ENCODE data around the gene CPT2. TPM values are rescaled to one million over a fixed set of nuclear protein-coding genes. Genes with fewer than 3 reads are reported as not detected.

Gene CPT2
- total RNA-seq, 1 donor from 2014 or later: 19.0 TPM

DNA sequence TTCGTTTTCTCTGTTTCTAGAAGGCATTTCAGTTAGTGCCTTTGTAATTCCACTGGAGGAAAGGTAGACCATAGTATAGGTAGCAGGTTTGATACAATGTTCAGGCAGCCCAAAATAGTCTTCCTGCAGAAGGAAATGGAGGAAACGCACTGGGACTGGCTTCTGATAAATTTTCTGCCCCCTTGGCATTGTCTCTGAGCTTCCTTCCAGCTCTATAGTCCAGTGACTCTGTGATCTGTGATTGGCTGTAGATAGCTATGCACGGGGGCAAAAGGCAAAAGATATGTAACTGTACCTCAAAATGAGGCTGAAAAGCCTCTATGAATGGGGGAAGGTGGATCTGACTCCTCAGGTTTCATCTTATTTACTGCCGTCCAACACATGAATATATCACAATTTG, 47.5 kb downstream of the CPT2 start:
- Histone ChIP-seq H3K4me1 (peaks cover under 1% of the 10 kb centered on the region), H3K27me3 (peaks cover 3% of the 10 kb centered on the region), H3K9me3 (ENCODE audit: low read depth) (no peaks in the 10 kb centered on the region), H3K79me2 (ENCODE audit: low read depth) (no peaks in the 10 kb centered on the region), H3K9ac (peak overlapping the region; percentile 20), H4K20me1 (ENCODE audit: low read depth) (no peaks in the 10 kb centered on the region), H3K36me3 (no peaks in the 10 kb centered on the region), H2AFZ (replicated peaks) (no peak overlapping the region), H3K4me2 (no peak overlapping the region), H3K4me3 (no peak overlapping the region), H3F3A (ENCODE audit: low read depth) (peaks cover 14% of the 10 kb centered on the region), H3K27ac (no peak overlapping the region)
- peaks cover 2% of the 10 kb centered on the region for H3K36me3 Mint-ChIP-seq
- peaks cover under 1% of the 10 kb centered on the region for H3K4me1 Mint-ChIP-seq
- no peak overlapping the region for H3K4me3 Mint-ChIP-seq
- no peaks in the 10 kb centered on the region for H3K9me3 Mint-ChIP-seq
- no peak overlapping the region for H3K27ac Mint-ChIP-seq
- no peak for DNase-seq (ENCODE audit: low spot score)
- TF ChIP-seq EZH2phosphoT487 (IDR thresholded peaks at IDR 0.05) (no peak), EZH2 (IDR thresholded peaks at IDR 0.05) (no peak)
- TF ChIP-seq, protein P1, sequence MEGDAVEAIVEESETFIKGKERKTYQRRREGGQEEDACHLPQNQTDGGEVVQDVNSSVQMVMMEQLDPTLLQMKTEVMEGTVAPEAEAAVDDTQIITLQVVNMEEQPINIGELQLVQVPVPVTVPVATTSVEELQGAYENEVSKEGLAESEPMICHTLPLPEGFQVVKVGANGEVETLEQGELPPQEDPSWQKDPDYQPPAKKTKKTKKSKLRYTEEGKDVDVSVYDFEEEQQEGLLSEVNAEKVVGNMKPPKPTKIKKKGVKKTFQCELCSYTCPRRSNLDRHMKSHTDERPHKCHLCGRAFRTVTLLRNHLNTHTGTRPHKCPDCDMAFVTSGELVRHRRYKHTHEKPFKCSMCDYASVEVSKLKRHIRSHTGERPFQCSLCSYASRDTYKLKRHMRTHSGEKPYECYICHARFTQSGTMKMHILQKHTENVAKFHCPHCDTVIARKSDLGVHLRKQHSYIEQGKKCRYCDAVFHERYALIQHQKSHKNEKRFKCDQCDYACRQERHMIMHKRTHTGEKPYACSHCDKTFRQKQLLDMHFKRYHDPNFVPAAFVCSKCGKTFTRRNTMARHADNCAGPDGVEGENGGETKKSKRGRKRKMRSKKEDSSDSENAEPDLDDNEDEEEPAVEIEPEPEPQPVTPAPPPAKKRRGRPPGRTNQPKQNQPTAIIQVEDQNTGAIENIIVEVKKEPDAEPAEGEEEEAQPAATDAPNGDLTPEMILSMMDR (IDR thresholded peaks at IDR 0.05): no peak
- H3K27me3 Mint-ChIP-seq (ENCODE audit: insufficient read depth, low read depth): peaks cover 2% of the 10 kb centered on the region

DNA sequence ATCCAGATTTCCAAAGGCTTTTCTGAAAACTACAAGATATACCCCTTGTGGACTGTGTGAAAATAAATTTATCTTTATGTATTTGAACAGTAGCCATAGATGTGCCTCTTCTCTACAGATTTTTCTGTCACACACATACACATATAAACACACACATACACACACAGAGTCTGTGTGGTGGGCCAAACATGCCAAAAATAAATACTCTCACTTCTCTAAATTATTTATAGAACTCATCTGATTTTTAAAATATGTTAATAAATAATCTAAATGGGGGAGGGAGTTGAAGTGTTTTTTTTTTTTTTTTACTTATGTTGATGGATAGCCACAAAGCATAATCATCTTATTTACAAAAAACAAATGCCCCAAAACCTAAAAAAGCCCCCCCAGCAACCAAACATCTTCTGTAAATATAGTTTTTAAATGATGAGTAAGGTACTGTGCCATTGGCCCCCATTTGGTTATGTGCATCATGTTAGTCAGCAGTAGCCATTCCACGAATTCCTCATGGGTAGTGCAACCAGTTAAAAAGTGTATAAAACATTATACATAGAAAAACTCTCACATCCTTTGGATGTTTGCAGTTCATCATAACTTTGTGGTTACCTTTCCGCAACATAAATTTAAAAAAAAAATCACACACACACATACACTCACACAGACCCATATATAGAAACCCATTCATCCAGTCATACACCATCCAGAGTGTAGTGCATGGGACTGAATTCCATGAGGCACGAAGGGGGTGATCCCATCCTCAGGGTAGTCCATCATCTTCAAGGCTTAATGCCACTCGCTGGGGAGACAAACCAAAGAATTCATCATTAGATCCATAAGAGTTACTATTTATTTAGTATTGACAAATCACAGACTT, 49.9 kb downstream of the CPT2 start:
- no peak for DNase-seq (ENCODE audit: low spot score)
- Histone ChIP-seq H3K9ac (no peak overlapping the region), H3K79me2 (ENCODE audit: low read depth) (no peaks in the 10 kb centered on the region), H3K36me3 (no peaks in the 10 kb centered on the region), H3K4me2 (no peak overlapping the region), H3K27ac (no peak overlapping the region), H3K27me3 (peaks cover 3% of the 10 kb centered on the region), H3K4me1 (no peaks in the 10 kb centered on the region), H3F3A (ENCODE audit: low read depth) (peaks cover 9% of the 10 kb centered on the region), H4K20me1 (ENCODE audit: low read depth) (no peaks in the 10 kb centered on the region), H3K4me3 (no peak overlapping the region), H3K9me3 (ENCODE audit: low read depth) (no peaks in the 10 kb centered on the region), H2AFZ (replicated peaks) (no peak overlapping the region)
- Mint-ChIP-seq H3K36me3 (peaks cover 8% of the 10 kb centered on the region), H3K9me3 (no peaks in the 10 kb centered on the region), H3K27me3 (ENCODE audit: insufficient read depth, low read depth) (peaks cover 2% of the 10 kb centered on the region), H3K27ac (no peak overlapping the region), H3K4me3 (no peak overlapping the region), H3K4me1 (no peaks in the 10 kb centered on the region)
- TF ChIP-seq, protein P1 (IDR thresholded peaks at IDR 0.05): no peak
- TF ChIP-seq EZH2phosphoT487 (IDR thresholded peaks at IDR 0.05): no peak
- TF ChIP-seq EZH2 (IDR thresholded peaks at IDR 0.05): no peak

DNA sequence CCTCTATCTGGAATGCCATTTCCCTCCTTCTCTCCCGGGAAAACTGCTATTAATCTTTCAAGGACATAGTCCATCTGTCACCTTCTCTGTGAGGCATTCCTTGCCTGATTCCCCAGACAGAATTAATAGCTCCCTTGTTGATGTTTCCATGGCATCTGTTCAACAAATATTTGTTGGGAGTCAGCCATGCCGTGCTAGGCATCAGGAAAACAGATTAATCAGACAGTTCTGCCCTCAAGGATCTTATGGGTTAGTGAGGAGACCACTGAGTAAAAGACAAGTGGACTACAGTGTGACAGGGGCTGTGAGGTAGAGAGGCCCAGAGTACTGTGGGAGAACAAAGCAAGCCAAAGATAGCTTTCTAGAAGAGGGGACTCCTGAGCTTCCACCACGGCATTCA, 53.1 kb downstream of the CPT2 start:
- Histone ChIP-seq H3K4me3 (no peak overlapping the region), H3K4me2 (no peak overlapping the region), H3K9me3 (ENCODE audit: low read depth) (no peaks in the 10 kb centered on the region), H4K20me1 (ENCODE audit: low read depth) (no peaks in the 10 kb centered on the region), H3F3A (ENCODE audit: low read depth) (peaks cover 3% of the 10 kb centered on the region), H3K36me3 (no peaks in the 10 kb centered on the region), H3K27ac (no peak overlapping the region), H3K4me1 (no peaks in the 10 kb centered on the region), H2AFZ (replicated peaks) (no peak overlapping the region), H3K9ac (no peak overlapping the region), H3K27me3 (no peaks in the 10 kb centered on the region), H3K79me2 (ENCODE audit: low read depth) (no peaks in the 10 kb centered on the region)
- no peak overlapping the region for H3K27ac Mint-ChIP-seq
- H3K9me3 Mint-ChIP-seq: no peaks in the 10 kb centered on the region
- no peaks in the 10 kb centered on the region for H3K4me1 Mint-ChIP-seq
- H3K36me3 Mint-ChIP-seq: peaks cover 10% of the 10 kb centered on the region
- no peak for DNase-seq (ENCODE audit: low spot score)
- no peak overlapping the region for H3K4me3 Mint-ChIP-seq
- no peaks in the 10 kb centered on the region for H3K27me3 Mint-ChIP-seq (ENCODE audit: insufficient read depth, low read depth)
- TF ChIP-seq, protein P1 (IDR thresholded peaks at IDR 0.05): no peak
- no peak for TF ChIP-seq EZH2 (IDR thresholded peaks at IDR 0.05)
- no peak for TF ChIP-seq EZH2phosphoT487 (IDR thresholded peaks at IDR 0.05)
